ENCODE results near the gene DARS1.

The DARS1 gene

DNA sequence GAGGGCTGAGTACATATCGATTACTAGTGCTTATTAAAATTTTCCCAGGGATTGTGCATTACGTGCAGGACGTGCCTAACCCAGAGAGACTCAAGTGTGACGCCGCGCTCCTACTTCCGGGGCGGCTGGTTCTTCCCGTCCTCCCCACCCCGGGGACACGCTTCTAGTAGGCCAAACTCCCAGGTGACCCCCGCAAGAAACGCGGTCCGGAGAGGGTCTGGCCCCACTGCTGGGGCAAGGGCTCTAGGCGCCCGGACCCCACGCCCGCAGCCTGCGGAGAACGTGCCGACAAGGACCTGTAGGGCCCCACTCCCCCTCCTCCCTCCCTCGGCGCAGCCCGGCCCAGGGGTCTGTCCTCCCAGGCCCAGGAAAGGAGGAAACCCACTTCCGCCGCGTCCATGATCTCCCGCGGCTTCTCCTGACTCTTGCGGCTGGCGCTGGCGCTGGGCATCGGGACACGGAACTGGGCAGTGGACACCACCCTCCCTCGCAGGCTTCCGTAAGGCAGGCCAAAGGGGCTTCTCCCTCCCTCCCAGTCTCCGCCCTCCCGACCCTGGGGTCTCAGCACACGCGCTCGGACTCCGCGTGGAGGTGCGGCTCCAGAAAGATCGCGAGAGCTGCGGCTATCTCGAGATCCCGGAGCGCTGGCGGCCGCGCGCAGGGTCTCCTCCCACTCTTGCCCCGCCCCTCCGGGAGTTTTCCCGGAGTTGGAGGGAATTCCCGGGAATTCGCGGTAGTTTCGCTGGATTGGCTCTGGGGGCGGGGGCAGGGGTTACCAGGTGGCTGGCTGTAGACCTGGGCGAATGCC lies at the start of gene DARS1:
Gene DARS1 (minus strand): TSS at position 609 of the 808 bp plus-strand sequence. CDS start 158 bp downstream, at position 451.
- peak; percentile 95 for DNase-seq (ENCODE audit: low spot score)

DNA sequence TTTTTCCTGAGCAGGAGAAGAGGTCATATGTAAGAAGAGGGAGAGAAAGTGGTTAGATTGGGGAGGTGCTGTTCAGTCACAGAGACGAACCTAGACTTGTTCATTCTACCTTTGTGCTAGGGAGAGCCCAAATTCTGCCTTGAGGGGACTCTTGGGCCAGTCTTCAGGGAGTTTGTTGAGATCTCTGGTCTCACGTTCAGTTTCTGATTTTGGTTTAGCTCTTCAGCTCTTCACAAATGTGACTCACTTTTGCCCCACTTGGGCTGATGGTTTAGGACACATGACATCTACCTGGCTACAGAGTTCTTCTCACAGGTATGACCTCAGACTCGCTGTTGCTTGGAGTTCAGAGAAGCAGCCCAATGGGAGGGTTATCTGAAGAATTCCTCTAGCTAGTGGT lies 49.2 kb upstream of the DARS1 start:
- DNase-seq (ENCODE audit: low spot score) = no peak

GRCh38 chr2:136032817-136033535 lies 47.5 kb upstream of the DARS1 start:
- no peak for DNase-seq (ENCODE audit: low spot score)

DNA sequence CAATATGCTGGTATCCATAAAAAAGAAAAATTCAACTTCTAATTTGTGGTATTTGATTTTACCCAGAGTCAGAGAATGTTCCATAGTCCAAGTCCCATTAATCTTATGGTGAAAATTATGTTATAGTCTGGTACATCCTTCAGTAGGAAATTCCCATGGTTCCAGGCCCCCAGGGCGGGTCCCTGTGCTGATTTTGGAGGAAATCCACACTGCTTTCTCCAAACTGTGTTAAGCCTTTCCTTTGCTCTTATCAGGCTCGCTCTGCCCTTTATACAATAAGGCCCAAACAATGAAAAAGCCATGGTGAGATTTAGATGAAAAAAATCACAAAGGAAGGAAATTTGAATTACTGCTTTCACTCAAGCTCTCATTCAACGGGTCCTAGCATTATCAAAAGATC lies 46.8 kb upstream of the DARS1 start:
- no peak for DNase-seq (ENCODE audit: low spot score)

DNA sequence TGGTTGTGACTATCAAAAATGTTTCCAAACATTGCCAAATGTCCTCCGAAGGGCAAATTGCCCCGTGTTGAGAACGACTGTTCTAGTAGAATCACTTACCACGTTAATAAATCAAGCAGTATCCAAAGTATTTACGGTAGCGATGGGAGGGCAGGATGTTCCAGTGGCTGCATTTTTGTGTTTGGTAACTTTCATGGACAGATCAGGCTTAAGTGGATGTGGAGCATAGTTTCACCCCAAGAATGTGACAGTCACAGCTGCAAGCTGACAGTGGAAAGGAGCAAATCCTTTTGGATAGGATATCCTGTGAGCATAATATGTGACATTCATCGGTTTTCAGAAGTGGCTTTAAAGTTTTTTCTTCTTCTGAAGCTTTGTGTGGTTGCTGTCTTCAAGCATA lies 46.3 kb upstream of the DARS1 start:
- DNase-seq (ENCODE audit: low spot score) = no peak

GRCh38 chr2:136030406-136030805 lies 45.0 kb upstream of the DARS1 start:
- no peak for DNase-seq (ENCODE audit: low spot score)

- DNase-seq (ENCODE audit: low spot score) = no peak
Measured at GRCh38 chr2:136029149-136029548, 43.7 kb upstream of the DARS1 start.

- DNase-seq (ENCODE audit: low spot score) = no peak
Measured at GRCh38 chr2:136028001-136028400, 42.6 kb upstream of the DARS1 start.

GRCh38 chr2:136027112-136027511 lies 41.7 kb upstream of the DARS1 start:
- DNase-seq (ENCODE audit: low spot score) = no peak

DNA sequence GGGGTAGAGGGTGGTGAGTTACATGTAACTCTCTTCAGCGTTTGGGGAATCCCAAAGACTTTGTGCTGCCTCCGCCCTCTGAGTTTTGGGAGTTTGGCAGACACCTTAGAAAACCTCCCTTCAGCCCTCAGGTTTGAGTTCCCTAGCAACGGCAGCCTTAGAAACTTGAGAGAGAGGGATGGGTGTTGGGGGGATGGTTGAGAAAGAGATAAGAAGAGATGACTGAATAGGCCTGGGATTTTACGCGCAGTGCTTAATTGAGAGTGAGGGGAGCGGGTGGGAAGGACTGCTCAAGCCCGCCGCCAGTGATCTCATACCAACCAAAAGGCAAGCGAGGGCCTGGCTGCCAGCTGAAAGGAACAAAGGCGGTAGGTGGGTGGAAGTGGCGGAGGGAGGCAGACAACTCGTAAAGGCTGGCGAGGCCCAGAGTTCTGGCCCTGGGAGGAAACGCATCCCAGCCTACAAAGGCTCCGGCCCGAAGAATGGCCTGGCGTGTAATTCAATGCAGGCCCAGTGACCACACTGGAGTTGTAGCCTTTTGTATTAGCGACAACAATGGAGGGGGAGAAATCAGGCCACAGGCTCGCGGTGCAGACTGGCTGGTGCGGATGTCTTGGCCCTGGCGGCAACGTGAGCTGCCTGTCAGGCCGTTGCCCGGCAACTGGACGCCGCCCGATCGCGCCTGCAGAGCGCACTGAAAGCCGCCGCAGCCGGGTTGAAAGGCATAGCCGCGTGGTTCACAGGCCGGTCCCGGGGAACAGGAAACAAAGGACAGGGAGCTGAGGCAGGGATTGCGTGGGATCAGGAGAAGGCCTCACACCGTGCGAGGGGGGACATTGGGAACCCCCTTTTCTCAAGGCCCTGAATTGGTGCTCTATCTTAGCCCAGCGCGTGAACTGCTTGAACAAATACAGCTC lies 39.9 kb upstream of the DARS1 start:
- DNase-seq (ENCODE audit: low spot score) = no peak

- DNase-seq (ENCODE audit: low spot score) = no peak
Measured at GRCh38 chr2:136024616-136025015, 39.2 kb upstream of the DARS1 start.

GRCh38 chr2:136024185-136024584 lies 38.8 kb upstream of the DARS1 start:
- no peak for DNase-seq (ENCODE audit: low spot score)

- no peak for DNase-seq (ENCODE audit: low spot score)
Measured at GRCh38 chr2:136023416-136023815, 38.0 kb upstream of the DARS1 start.

DNA sequence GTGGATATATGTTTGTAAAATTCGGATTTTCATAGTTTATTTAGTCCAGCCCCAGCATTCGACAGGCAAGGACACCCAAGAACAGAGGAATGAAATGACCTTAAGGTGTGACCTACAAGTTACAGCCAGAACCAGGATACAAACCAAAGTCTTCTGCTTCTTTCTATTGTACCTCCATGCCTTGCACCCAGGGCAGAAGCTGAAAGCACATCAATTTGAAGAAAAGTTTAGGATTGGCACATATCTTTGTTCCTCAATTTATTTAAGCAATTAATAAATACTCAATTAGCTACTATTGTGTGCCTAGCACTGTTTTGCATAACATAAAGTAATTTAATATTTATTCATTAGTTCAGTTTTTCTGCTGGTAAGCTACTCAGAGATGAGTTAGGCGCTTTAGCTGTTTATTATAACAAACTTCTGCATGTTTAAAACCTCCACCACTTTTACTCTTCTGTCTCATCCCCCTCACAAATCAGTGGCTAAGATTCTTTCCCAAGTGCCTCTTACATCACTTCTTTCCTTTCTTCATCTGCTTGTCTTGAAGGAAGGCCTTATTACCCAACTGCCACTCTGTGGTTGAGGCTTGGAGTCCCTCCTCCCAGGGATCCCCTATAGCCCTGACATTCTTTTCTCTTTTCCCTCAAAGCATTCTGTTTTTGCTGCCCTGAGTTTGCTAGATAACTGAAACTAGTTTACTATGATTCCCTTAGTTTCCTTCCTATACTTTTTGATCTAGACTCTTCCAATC lies 37.1 kb upstream of the DARS1 start:
- no peak for DNase-seq (ENCODE audit: low spot score)

GRCh38 chr2:136021976-136022375 lies 36.5 kb upstream of the DARS1 start:
- DNase-seq (ENCODE audit: low spot score) = no peak

DNA sequence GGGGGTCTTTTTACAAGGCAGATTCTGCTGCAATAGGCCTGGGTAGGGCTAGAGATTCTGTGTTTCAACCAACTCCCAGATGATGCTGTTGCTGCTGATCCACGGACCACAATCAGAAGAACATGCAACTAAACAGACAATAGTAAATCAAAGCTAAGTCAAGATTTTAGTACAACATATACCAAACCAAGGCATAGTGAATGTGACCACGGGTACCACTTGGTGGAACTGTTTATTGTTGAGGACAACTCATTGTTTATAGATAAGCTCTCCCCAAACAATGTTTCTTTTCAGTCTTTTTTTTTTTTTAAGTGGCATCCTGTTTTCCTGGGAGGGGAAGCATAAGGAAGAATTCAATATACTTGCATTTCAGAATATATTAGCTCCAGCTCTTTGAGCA lies 36.0 kb upstream of the DARS1 start:
- DNase-seq (ENCODE audit: low spot score) = no peak

GRCh38 chr2:136020831-136021230 lies 35.4 kb upstream of the DARS1 start:
- no peak for DNase-seq (ENCODE audit: low spot score)

GRCh38 chr2:136019825-136020224 lies 34.4 kb upstream of the DARS1 start:
- no peak for DNase-seq (ENCODE audit: low spot score)

DNA sequence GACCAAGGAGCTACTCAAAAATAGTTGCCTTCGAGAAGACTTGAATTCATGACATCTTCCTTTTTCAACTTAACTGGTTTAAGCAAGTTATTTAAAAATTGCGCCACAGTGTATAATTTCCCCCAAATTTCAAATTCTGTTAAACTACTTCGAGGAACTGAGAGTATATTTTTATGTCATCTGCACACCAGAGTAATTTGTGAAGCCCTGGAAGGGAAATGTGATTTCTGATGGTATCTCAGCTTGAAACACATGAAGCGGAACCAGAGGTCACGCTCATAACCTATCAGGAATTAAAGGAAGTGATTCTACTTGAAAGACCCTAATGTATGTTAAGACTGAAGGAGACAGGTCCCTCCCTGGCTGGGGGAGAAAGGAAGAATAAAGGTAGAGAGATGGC lies 33.9 kb upstream of the DARS1 start:
- DNase-seq (ENCODE audit: low spot score) = no peak

DNA sequence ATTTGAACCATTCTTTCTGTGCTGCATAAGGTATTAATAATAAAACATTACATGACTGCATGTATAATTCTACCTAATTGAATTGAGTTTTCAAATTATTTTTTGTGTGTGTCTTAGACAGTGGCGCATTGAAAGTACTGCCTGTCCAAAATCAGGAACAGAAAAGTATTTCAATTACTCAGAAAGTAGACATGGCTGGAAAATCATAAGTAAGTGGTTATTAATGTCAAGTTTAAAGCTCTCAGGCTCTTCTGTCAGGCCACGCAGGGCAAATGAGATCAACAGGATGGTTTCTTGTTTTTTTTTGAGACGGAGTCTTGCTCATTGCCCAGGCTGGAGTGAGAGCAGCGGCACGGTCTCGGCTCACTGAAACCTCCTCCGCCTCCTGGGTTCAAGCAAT lies 32.4 kb upstream of the DARS1 start:
- no peak for DNase-seq (ENCODE audit: low spot score)

- DNase-seq (ENCODE audit: low spot score) = no peak
Measured at GRCh38 chr2:136016836-136017235, 31.4 kb upstream of the DARS1 start.

- no peak for DNase-seq (ENCODE audit: low spot score)
Measured at GRCh38 chr2:136016427-136016826, 31.0 kb upstream of the DARS1 start.
